Limb (tissue), 2 donors: ENCODE results near the gene CALN1.
"Not testable (repeated sequence)": the region's sequence is repeated elsewhere in the genome, so short reads cannot be mapped to it uniquely, and the experiment has no call there.

Experiments
- DNase-seq, 2 donors: peaks; one replicate each; pipeline ENCODE4 v3.0.0-alpha.2; 2016; ENCODE audit errors: extremely low spot score in 2 of 2

The CALN1 gene

DNA sequence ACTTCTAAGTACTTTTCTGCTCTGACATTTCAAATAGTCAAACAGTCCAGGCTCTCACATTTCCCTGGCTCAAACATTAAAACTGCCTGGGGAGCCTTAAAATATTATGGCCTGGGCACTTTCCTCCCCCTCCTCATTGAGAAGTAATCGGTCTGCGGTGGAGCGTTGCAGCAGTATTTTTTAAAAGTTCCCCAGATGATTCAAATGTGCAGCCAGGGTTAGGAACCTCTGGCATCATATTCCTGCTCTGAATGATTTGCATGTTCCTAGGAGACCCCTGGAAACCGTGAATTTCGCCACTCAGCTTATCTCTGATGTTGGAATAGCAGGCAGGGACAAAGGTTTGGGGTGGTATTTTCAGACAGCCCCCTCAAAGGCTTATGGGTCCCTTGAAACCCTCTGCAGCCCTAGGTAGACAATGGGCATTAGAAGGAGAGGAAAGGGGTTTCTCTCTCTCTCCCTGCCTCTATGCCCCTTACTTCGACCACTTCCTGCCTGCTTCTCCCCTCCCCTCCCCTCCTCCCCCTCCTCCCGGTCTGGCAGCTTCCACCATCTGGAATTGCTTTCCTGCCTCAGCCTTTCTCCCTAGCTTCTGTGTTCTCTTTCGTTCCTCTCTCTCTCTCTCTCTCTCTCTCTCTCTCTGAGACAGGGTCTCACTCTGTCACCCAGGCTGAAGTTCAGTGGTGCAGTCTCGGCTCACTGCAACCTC is 658.0 kb downstream of the CALN1 start:
- DNase-seq = peak; percentile 14 to 67

DNA sequence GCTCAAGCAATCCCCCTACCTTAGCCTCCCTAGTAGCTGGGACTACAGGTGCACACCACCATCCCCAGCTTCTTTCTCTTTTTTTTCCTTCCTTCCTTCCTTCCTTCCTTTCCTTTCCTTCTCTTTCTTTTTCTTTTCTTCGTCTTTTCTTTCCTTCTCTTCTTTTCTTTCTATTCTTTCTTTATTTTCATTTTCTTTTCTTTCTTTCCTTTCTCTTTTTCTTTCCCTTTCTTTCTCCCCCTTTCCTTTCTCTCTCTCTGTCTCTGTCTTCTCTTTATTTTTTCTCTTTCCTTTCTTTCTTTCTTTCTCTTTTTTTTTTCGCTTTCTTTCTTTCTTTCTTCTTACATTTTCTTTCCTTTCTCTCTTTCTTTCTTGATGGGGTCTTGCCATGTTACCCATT is 658.9 kb downstream of the CALN1 start:
- DNase-seq = no peak

DNA sequence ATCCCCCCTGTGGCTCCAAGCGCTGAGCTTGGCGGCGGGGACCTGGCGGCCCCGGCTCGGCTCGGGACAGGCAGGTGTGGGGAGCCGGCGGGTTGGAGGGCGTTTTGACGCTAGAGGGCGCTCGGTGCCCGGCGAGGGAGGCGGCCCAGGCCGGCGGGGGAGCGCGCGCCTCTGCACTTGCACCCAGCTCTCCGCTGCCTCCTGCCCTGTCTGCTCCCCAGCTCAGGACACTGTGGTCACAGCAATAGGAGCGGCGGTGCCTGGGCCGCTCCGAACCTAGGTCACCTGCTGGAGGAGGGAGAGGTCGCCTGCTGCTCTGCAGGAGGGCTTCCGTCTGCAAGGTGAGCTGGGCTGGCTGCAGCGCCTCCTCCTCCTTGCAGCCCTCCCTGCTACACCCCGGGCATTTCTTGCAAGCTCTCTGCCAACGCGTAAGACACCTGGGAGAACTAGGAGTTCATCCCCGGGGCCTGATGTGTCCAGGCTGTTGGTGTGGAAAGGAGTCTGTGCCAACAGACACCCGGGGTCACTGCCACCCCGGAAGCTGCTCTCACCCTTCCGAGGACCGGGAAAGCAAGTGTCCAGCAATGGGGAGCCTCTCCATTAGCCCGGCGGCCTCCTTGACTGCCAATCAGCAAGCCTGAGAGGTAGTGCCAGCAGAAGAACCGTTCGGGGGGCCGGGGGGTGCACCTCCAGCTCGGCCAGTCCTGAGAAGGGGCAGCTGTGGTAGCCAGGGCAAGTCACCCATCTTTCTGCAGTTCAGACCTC is 659.8 kb downstream of the CALN1 start:
- DNase-seq = peak in 1 of 2 donors; percentile 86

DNA sequence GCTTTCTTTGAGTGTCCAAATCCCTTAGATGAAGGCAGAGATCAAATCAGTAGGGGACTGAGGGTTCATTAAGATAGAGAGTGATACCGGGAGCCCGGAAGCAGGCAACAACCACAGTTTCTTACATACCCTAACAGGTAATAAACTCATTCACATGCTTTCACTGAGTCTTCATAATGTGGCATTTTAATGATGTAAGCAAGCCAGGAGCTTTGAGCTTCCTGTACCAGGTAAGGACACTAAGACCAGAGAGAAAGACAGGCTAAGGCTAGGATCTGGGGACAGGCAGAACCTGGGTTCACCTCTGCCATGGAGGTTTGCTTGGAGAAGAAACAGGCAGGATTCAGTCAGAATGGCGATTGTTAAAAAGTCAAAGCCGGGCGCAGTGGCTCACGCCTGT is 661.8 kb downstream of the CALN1 start:
- no peak for DNase-seq

DNA sequence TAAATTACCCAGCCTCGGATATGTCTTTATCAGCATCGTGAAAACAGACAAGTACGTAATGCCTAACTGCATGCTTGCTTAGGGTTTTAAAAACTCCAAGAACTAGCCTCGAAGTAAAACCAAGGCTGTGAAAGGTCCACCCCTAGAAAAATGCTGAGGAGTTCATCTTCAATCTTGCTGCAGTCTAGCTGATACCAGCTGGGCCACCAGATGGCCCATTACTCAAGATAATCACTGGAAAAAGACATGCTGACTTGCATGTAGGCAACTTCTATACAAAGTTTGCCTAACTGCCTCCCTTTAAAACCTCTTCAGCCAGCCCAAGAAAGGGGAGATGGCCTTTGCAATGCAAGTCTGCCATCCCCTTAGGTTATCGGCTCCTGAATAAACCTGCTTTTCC is 666.1 kb downstream of the CALN1 start:
- no peak for DNase-seq

DNA sequence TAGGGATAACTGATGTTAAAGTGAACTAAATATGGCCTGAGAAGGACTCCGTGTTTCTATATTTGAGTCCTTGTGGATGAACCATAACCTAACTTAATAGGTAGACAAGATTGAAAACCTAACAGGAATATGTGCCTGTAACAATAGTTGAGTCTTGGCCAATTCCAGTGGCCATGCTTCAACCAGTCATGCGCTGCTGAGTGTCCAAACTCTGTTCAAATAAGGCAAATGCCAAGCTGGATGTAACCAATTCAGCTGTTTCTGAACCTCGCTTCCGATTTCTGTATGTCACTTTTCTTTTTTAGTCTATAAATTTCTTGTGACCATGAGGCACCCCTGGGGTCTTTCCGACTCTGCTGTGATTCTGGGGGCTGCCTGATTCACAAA is 672.0 kb downstream of the CALN1 start:
- DNase-seq = no peak

DNA sequence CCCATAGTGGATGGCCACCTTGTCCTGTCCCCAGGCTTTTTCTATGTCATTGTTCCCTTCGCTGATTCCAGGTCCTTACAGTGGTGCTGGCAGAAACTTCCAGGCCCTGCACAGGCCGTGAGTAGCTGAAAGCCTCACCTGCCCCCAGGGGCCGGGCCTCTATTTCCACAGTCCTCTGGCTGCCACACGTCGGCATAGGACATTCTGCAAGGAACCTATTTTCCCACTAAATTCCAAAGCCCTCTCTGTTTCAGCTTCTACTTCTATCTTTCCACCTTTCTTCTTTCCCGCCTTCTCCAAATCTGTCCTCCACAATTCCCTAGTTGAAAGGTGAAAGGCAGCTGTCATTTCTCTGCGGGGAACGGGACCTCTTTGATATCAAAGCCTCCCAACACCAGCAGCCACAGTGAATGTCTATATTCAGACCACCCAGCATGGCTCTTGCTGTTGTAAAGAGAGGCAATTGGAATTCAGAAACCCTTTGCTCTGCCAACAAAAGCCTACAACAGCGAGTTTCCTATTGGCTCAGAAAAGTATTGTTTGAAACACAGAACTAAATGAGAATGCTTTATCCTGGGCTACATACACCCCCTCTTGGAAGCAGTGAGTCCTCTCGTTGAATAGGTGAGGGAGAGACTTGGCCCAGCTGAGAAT is 672.5 kb downstream of the CALN1 start:
- DNase-seq = no peak

DNA sequence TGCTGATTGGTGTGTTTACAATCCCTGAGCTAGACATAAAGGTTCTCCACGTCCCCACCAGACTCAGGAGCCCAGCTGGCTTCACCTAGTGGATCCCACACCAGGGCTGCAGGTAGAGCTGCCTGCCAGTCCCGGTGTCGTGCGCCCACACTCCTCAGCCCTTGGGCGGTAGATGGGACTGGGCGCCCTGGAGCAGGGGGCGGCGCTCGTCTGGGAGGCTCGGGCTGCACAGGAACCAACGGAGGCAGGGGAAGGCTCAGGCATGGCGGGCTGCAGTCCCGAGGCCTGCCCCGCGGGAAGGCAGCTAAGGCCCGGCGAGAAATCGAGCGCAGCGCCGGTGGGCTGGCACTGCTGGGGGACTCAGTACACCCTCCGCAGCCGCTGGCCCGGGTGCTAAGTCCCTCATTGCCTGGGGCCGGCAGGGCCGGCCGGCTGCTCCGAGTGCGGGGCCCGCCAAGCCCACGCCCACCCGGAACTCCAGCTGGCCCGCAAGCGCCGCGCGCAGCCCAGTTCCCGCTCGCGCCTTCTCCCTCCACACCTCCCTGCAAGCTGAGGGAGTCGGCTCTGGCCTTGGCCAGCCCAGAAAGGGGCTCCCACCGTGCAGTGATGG is 674.1 kb downstream of the CALN1 start:
- not testable (repeated sequence) for DNase-seq

DNA sequence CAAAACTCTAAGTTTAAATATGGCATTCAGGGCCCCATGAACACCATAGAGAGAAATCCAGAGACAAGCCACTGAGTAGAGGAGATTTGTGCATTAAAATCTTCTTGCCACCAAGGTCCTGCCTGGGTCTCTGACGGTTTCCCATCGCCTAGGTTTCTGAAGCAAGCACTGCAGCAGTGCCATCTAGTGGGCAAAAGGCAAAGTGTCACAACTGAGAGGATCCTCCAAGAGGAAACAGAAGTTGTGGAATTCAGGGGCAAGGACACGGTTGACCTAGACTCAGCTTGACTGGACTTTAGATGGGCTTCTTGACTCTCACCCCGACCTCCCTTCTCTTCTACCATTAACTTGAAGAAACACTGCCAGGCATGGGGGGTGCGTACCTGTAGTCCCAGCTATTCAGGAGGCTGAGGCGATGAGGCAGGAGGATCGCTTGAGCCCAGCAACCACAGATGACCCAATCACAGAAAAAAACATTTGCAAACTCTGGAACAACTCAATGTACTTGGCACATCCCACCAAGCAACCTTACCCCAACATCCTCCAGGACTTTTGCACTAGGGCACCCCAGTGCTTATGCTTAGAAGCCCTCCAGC is 676.1 kb downstream of the CALN1 start:
- DNase-seq = peak; percentile 73 to 84

DNA sequence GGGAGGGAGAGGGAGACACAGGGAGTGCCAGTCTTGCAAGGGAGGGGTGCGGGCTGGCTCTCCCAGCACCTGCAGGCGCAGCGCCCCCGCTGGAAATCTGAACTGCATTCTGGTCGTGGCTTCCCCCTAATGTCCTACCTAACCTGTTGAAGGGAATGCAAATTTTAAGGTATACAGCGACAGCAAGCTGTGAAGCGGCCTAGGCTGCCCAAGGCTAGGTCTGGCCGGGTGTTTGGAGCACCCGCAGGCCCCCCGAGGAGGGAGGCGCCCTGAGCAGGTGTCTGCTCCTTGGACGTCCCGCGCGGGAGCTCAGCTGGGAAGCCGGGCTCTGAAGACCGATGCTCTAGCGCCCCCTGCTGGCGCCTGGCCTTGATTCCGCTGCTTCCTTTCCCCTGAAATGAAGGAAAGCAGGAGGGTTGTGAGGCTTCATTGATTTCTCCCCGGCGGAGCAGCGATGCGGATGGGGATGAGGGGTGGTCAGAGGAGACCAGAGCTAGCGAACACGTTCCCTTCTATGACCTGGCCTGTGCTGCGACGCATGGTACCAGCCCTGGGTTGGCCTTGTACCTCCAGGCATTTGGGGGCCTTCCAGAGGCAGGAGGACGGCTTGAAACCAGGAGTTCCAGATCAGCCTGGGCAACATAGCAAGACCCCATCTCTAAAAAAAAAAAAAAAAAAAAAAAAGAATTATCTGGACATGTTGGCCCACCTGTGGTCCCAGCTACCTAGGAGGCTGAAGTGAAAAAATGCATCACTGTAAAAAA is 678.8 kb downstream of the CALN1 start:
- DNase-seq = peak; percentile 83 to 94

DNA sequence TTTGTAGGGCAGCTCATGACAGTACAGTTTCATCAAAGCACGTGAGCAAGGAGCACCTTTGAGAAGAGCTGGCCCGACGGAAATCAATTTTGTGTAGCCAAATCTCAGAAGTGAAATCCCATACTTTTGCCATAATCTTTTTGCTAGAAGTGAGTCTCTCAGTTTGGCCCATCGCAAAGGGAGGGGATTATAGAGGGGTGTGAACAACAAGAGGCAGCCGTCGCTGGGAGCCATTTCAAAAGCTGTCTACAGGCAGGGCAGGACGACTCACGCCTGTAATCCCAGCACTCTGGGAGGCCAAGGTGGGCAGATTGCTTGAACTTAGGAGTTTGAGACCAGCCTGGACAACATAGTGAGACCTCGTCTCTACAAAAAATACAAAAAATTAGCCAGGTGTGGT is 680.4 kb downstream of the CALN1 start:
- no peak for DNase-seq
